Astrocyte of the spinal cord (primary cell): Measurements from ENCODE around the gene ULK4.

ENCODE experiments used
- DNase-seq: peaks from one replicate; pipeline ENCODE4 v3.0.0; 2011; ENCODE audit warnings: low read depth, low spot score
- H3K4me3 ChIP-seq: 2 replicates; pipeline ENCODE4 v1.5.1; 2011; ENCODE audit warnings: low read depth, mild to moderate bottlenecking, low read length, moderate library complexity
- CTCF ChIP-seq: IDR thresholded peaks from 2 replicates; pipeline ENCODE4 v1.5.1; 2012; ENCODE audit warnings: low read depth, mild to moderate bottlenecking, low read length, inconsistent platforms
- in situ Hi-C: cut with HindIII; loops from 2 replicates; pipeline ENCODE4 v1.10.0; 2017; ENCODE audit warnings: low sequenced_read_pairs

ULK4 gene

GRCh38 chr3:41251593-41251992 lies 710.3 kb downstream of the ULK4 start:
- in situ Hi-C loops = no loop called here
- H3K4me3 ChIP-seq = no peak overlapping the region
- no peak for TF ChIP-seq CTCF
- no peak for DNase-seq

- H3K4me3 ChIP-seq = no peak overlapping the region
- no peak for DNase-seq
- TF ChIP-seq CTCF = no peak
- in situ Hi-C loops = no loop called here
Measured at GRCh38 chr3:41250825-41251224, 711.1 kb downstream of the ULK4 start.

GRCh38 chr3:41249318-41249717 lies 712.6 kb downstream of the ULK4 start:
- no peak for DNase-seq
- no peak overlapping the region for H3K4me3 ChIP-seq
- in situ Hi-C loops = loop anchor here (25.0 kb wide), 1 partner anchor 662 kb away; no protein-coding TSS in a partner anchor
- TF ChIP-seq CTCF = no peak

- no peak for TF ChIP-seq CTCF
- no peak overlapping the region for H3K4me3 ChIP-seq
- in situ Hi-C loops = loop anchor here (25.0 kb wide), 1 partner anchor 661 kb away; no protein-coding TSS in a partner anchor
- DNase-seq = no peak
Measured at GRCh38 chr3:41248525-41248924, 713.4 kb downstream of the ULK4 start.

- no peak overlapping the region for H3K4me3 ChIP-seq
- DNase-seq = no peak
- TF ChIP-seq CTCF = no peak
- in situ Hi-C loops = loop anchor here (25.0 kb wide), 1 partner anchor 660 kb away; no protein-coding TSS in a partner anchor
Measured at GRCh38 chr3:41247055-41248004, 714.6 kb downstream of the ULK4 start.

GRCh38 chr3:41244620-41245336 lies 717.1 kb downstream of the ULK4 start:
- in situ Hi-C loops = loop anchor here (25.0 kb wide), 1 partner anchor 657 kb away; no protein-coding TSS in a partner anchor
- H3K4me3 ChIP-seq = no peak overlapping the region
- no peak for DNase-seq
- TF ChIP-seq CTCF = no peak
